CD4-positive, alpha-beta T cell treated with Interleukin-4 for 1 hour (primary cell): ENCODE data around the gene BUB1B.
"Not testable (repeated sequence)": the region's sequence is repeated elsewhere in the genome, so short reads cannot be mapped to it uniquely, and the experiment has no call there.

ENCODE experiments used
- DNase-seq, 2 donors: peaks; one replicate each; pipeline ENCODE4 v3.0.0-alpha.2; 2020 to 2022

The BUB1B gene, protein sequence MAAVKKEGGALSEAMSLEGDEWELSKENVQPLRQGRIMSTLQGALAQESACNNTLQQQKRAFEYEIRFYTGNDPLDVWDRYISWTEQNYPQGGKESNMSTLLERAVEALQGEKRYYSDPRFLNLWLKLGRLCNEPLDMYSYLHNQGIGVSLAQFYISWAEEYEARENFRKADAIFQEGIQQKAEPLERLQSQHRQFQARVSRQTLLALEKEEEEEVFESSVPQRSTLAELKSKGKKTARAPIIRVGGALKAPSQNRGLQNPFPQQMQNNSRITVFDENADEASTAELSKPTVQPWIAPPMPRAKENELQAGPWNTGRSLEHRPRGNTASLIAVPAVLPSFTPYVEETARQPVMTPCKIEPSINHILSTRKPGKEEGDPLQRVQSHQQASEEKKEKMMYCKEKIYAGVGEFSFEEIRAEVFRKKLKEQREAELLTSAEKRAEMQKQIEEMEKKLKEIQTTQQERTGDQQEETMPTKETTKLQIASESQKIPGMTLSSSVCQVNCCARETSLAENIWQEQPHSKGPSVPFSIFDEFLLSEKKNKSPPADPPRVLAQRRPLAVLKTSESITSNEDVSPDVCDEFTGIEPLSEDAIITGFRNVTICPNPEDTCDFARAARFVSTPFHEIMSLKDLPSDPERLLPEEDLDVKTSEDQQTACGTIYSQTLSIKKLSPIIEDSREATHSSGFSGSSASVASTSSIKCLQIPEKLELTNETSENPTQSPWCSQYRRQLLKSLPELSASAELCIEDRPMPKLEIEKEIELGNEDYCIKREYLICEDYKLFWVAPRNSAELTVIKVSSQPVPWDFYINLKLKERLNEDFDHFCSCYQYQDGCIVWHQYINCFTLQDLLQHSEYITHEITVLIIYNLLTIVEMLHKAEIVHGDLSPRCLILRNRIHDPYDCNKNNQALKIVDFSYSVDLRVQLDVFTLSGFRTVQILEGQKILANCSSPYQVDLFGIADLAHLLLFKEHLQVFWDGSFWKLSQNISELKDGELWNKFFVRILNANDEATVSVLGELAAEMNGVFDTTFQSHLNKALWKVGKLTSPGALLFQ

DNA sequence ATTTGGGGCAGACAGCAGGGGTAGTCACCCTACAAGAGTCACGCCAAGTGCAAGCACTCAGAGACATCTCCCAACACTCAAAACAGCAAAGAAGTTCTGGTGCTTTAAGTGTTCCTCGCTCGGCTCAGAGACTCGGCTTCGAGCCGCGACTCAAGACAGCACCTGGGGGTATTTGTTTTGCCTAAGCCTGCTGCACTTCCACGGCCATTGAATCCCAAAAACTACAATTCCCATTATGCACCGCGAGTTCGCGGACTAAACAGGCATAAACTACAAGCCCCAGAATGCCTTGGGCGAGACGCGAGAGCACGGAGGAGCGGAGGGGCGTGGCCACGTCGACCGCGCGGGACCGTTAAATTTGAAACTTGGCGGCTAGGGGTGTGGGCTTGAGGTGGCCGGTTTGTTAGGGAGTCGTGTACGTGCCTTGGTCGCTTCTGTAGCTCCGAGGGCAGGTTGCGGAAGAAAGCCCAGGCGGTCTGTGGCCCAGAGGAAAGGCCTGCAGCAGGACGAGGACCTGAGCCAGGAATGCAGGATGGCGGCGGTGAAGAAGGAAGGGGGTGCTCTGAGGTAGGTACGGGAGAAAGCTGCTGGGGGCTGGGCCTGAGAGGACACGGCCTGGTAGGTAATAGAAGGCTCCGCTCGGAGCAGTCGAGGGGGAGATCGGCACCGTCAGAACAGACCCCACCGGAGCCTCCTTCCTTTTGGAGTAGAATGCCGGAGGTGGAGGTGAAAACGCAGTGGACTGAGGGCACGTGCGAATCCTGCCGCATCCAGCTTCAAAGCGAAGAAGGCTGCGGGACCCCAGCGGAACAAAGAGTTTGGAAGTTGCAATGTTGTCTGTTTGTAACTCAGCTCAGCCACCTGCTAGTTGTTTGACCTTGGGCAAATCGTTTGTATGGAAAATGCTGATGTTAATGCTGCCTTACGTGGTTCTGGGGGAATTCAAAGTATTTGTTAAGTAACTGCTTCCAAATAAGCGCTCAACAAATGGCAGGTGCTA lies at the start of gene BUB1B:
TSS of gene BUB1B (plus strand) at position 381 of the 1,000 bp plus-strand sequence. CDS start at position 533, 152 bp downstream.
- DNase-seq = peak; percentile 94 to 96

DNA sequence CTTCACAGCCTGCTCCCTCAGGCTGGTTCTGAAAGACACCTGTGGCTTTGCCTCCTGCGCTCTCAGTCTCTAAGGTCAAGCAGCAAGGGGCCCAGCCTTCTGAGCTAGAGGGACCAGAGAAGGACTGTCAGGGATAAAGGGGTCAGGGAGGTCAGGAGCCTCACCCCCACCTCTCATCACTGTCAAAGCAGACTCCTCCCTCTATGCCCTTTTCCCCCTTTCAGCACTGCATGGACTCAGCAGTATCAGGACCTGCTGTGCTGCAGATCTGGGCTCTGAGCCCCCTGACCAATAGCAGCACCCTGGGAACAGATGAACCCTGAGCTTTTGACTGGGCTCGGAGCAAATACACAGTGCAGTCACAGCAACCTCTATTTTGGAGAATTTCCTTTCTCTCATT lies 49.0 kb upstream of the BUB1B start:
- DNase-seq = no peak

DNA sequence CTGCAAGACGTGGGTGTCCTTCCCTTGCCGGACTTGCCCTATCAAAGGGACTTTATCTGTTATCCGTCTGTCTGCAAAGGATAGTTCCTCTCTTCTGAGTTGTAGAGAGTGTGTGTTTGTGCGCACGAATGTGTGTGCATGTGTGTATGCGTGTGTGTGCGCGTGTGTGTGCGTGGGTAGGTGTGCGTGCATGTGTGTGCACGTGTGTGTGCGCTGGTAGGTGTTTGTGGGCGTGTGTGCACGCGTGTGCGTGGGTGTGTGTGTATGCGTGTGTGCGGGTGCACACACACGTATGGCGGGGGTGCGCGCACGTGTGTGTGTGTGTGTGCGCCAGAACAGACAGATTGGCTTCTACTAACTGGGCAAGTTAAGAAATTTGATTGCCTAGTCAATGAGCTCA lies 48.1 kb upstream of the BUB1B start:
- no peak for DNase-seq

DNA sequence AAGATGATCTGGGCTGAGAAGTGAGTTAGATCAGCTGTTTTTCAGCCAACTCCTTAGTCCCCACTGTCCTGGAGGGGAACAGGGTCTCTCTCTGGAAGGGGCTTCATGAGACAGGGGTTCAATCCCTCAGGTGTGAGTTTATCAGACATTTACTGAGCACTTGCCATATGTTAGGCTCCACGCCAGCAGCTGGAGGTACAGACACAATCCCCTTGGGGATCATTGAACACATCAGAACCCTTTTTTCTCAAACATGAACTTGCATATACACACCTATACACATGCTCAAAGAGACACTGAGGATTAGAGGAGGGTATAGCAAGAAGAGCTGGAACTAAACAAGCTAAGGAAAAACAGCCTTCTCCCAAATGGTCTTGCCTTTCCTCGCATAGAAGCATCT lies 46.7 kb upstream of the BUB1B start:
- DNase-seq = no peak

DNA sequence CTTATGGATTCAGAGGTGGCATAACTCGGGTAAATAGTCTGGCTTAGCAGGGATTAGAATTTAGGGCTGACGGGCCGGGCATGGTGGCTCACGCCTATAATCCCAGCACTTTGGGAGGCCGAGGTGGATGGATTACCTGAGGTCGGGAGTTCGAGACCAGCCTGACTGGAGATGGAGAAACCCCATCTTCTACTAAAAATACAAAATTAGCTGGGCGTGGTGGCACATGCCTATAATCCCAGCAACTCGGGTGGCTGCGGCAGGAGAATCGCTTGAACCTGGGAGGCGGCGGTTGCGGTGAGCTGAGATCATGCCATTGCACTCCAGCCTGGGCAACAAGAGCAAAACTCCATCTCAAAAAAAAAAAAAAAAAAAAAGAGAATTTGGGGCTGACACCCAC lies 45.8 kb upstream of the BUB1B start:
- not testable (repeated sequence) for DNase-seq

DNA sequence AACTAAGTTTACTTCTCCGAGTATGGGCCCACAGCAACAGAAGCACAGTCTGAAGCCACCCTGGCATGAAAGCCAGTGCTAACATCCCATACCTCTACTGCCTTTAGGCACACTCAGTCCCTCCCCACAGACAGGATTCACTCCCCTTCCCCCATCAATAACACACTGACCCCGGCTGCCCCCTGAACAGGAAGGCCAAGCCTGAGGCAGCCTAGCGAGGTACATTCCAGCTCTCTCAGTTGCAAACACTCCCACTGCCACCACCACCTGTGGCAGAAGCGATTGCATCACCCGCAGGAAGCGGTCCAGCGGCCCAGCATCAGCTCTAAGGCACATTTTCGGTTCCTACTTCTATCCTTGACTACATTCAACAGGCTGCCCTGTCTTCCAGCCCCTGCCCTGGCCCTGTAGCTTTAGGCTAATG lies 45.2 kb upstream of the BUB1B start:
- DNase-seq = peak; percentile 34 to 75

DNA sequence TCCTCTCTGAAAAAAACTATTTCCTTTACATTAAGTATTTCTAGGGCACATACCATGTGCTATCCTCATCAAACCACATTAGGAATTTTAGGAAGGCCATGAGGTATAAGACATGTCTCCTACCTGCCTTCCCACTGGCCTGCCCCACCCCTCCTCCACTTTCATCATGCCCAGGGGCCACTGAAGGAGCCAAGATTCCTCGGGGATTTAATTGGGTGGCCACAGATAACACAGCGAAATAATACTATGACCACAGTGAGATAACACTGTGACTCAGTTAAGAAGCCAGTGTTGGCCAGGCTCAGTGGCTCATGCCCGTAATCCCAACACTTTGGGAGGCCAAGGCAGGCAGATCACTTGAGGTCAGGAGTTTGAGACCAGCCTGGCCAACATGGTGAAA lies 42.4 kb upstream of the BUB1B start:
- DNase-seq = no peak

DNA sequence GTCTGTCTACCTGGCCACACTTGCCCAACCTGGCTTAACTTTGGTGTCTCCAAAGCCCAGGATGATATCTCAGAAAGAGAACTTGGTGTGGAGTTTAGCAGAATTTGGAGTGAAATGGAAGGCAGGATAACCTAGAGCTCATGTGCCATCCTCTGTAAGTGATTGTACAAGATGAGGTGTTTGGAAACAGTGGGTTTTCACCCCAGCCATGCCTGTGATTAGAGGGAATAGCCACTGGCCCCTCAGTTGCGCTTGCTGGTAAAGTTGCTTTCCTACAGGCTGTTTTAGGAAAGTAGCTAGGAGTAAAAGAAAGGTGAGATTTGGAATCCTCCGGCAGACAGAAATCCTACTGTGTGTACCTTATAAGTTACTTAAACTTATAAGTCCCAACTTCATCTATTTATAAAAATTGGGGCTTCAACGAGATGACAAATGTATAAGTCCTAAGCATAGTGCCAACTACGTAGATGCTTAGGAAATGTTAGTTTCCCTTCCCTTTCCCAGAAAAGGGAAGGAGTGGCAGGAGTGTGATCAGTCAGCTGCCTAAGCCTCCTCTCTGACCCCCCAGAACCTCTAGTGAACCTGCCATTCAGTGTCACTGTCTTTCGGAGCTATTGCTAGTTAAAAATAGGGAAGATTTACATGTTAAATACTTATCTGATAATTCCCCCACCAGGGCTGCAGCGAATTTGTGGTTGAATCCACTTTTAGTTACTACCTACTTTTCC lies 38.8 kb upstream of the BUB1B start:
- DNase-seq = no peak

DNA sequence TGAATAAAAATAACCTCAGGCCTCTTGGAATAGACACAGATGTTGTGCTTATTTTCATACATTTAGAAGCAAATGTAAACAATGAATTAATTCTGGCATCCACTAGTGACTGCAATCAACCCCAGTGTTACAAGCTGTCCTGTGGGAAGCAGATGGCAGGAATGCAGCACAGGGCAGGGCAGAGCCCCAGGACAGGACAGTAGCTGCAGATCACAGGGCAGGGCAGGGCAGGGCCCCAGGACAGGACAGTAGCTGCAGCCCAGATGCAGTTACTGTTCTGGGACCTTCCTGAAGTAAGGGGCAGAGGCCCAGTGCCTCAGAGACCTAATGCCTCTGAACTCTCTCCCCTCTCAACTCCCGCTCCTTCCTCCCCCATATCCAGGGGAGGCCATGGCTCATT lies 37.9 kb upstream of the BUB1B start:
- not testable (repeated sequence) for DNase-seq

DNA sequence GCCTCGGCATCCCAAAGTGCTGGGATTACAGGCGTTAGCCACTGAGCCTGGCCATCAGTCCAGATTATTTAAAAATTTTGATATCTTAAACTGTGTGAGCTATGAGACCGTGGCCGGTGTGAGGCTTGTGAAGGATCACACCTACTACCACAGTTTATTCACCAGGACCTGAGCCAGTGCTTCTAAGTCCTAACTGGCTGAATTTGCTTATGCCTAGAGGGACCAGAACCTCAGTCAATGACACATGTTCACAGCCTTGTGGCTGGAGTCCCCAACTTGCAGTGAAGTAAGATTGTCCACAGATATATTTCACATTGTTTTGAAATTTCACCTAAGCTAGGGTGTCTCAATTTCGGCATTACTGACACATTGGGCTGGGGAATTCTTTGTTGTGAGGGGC lies 37.0 kb upstream of the BUB1B start:
- not testable (repeated sequence) for DNase-seq

DNA sequence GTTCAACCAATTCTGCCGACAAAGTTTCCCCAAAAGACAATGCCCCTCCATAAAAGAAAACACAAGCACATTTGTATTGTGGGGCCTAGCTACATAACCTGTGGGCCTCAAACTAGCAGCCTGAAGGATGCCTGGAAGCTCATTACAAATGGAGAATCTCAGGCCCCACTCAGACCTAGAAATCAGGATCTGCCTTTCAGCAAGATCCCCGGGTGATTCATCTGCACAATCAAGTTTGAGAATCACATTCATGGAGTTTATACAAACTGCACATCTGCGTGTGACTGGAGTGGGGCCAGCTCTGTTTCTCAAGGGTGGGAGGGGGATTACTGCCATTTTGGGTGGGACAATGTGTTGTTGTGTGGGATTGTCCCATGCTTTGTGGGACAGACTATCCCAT lies 36.5 kb upstream of the BUB1B start:
- not testable (repeated sequence) for DNase-seq

DNA sequence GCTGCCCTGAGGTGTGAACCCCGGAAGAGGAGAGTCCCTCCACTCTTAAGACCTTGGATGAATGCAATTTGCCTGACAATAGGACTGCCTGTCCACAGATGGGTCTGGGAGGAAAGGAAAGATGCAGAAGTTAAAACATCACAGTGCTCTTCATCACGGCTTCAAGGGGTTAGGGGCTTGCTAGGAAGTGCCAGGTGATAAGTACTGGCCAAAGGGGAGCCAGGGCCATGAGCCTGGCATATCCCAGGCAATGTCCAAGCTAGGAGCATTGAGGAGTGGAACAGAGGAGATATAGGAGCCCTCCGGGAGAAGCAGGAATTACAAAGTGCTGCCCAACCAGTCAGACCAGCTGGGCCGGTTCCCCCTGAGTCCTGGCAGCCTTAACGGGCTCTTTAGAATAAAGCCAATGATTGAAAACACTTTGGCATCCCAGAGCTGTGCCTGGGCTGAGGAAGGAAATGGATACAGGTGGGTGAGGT lies 36.0 kb upstream of the BUB1B start:
- DNase-seq = not testable (repeated sequence)

DNA sequence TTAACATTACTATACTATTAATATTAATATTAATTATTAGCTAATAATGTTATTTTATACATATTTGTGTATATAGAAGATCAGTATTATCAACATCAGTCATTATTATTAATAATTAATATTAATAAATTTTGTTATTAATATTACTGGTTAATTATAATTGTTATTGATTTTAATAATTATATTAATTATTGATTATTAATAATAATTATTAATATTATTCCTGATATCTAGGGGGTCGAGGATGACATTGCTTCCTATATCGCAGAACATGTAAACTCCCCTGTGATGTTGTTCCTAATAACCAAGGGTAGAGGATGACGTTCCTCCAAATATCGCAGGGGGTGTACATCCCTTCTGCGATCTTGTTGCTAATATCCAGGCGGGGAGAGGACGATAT lies 34.9 kb upstream of the BUB1B start:
- no peak for DNase-seq

DNA sequence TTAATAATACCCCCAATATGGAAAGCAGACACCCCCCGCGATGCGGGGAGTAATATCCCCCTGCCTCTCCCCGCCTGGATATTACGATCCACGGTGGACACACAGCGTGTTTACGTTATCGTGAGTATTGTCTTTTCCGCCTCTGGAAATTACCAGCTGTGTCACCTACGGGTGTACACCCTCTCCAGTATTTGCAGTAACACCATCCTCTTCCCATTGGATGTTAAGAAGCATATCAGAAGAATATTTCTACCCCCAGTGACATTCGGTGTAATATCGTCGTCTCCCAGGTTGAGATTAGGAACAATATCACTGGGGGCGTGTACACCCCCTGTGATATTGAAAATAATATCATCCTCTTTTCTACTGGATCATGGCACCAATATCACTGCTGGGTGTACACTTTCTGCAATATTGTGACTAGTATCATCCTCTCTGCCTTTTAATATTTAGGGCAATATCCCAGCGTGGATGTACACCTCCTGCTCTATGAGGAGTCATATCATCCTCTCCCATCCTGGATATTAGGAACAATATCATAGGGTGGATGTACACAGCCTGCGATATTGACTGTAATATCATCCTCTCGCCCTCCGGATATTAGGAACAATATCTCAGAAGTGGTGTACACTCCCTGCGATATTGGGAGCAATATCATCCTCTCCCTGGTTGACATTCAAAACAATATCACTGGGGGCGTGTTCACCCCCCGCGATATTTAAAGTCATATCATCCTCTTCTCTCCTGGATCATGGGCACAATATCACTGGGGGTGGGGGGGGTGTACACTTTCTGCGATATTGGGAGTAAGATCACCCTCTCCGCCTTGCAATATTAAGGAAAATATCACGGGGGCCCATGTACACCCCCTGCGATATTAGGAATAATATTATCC lies 31.9 kb upstream of the BUB1B start:
- no peak for DNase-seq

DNA sequence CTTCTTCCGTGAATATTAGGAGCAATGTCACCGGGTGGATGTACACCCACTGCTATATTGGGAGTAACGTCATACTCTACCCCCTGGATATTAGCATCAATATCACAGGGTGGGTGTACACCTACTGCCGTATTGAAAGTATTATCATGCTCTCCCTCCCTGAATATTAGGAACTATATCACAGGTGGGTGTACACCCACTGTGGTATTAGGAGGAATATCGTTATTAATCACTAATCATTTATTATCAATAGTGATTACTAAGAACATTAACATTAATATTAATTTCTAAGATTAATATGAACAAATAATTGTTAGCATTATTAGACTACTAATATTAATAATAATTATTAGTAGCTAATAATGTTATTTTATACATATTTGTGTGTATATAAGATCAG lies 30.8 kb upstream of the BUB1B start:
- DNase-seq = no peak

DNA sequence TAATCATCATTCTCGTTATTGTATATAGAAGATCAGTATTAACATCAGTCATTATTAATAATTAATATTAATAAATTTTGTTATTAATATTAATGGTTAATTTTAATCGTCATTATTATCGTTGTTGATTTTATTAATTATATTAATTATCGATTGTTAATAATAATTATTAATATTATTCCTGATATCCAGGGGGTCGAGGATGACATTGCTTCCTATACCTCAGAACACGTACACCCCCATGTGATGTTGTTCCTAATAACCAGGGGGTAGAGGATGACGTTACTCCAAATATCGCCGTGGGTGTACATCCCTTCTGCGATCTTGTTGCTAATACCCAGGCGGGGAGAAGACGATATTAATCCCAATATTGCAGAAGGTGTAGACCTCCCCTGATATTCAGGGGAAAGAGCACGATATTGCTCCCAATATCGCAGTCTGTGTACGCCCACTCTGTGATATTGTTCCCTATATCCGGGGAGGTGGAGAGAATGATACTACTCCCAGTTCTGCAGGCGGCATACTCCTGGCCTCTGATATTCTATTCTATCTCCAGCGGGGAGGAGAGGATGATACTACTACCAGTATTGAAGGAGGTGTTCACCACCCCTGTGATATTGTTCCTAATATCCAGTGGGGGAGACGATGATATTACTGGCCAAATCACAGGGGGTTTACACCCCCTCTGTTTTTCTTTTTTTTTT lies 29.9 kb upstream of the BUB1B start:
- no peak for DNase-seq

DNA sequence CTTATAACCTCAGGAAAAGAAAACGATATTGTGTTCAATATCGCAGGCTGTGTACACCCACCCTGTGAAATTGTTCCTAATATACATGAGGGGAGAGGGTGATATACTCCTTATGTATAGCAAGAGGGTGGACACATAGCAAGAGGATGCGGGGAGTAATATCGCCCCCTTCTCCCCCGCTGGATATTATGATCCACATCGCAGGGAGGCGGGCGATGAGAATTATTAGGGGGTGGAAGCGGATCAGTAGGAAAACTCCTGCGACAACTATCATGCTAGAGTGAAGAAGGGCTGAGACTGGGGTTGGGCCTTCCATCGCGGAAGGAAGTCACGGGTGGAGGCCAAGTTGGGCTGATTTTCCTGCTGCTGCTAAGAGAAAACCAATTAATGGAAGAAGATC lies 27.3 kb upstream of the BUB1B start:
- DNase-seq = no peak

DNA sequence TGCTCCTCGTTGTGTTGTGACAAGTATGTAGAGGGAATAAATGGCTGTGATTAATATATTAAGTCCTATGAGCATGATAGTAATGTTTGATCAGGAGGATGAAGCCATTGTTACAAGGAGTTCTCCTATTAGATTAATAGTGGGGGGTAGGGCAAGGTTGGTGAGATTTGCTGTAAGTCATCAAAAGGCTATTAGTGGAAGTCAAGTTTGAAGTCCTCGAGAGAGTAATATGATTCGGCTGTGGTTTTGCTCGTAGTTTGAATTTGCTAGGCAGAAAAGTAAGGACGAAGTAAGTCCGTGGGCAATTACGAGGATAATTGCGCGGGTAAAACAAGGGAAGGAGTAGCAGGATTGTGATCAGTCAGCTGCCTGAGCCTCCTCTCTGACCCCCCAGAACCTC lies 26.0 kb upstream of the BUB1B start:
- DNase-seq = no peak

DNA sequence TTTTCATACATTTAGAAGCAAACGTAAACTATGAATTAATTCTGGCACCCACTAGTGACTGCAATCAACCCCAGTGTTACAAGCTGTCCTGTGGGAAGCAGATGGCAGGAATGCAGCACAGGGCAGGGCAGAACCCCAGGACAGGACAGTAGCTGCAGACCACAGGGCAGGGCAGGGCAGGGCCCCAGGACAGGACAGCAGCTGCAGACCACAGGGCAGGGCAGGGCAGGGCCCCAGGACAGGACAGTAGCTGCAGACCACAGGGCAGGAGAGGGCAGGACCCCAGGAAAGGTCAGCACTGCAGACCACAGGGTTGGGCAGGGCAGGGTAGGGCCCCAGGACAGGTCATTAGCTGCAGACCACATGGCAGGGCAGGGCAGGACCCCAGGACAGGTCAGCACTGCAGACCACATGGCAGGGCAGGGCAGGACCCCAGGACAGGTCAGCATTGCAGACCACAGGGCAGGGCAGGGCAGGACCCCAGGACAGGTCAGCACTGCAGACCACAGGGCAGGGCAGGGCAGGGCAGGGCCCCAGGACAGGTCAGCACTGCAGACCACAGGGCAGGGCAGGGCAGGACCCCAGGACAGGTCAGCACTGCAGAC lies 24.9 kb upstream of the BUB1B start:
- not testable (repeated sequence) for DNase-seq
